22Rv1 (cell line): ENCODE measurements around the gene COL25A1.
"Not testable (repeated sequence)": the region's sequence is repeated elsewhere in the genome, so short reads cannot be mapped to it uniquely, and the experiment has no call there.

Experiments
- CTCF ChIP-seq: fragments of 450-650 bp; IDR thresholded peaks from 2 replicates; pipeline ENCODE4 v1.5.1; 2017; ENCODE audit warnings: mild to moderate bottlenecking
- ZFX ChIP-seq: fragments of 450-650 bp; IDR thresholded peaks from 2 replicates; pipeline ENCODE4 v1.6.1; 2017; ENCODE audit warnings: antibody characterized with exemption, borderline replicate concordance

- not testable (repeated sequence) for TF ChIP-seq CTCF, ZFX
Measured at GRCh38 chr4:109021630-109022029, 280.8 kb downstream of the COL25A1 start.
